Effector CD4-positive, alpha-beta T cell (primary cell): ENCODE measurements around the gene CKAP5.

ENCODE experiments used
- DNase-seq: peaks from one replicate; pipeline ENCODE4 v3.0.0-alpha.2; 2020

The CKAP5 gene

DNA sequence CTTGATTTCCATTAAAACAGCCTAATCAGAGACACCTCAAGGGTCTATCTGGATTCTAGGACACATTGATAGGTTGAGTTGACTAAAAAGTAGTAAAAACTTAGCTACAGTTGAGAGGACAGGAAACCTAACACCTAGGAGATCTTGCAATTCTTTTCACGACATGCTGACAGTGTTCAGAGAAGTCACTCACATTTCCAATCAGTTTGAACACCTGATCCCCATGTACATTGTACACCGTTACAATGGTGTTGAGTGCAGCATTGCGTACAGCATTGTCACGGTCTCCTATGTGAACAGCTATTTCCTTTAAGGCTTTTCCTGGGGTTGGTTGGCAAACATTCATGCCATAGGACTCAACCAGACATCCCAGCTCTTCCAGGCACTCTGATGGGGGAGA is 84.3 kb downstream of the CKAP5 start:
- no peak for DNase-seq

DNA sequence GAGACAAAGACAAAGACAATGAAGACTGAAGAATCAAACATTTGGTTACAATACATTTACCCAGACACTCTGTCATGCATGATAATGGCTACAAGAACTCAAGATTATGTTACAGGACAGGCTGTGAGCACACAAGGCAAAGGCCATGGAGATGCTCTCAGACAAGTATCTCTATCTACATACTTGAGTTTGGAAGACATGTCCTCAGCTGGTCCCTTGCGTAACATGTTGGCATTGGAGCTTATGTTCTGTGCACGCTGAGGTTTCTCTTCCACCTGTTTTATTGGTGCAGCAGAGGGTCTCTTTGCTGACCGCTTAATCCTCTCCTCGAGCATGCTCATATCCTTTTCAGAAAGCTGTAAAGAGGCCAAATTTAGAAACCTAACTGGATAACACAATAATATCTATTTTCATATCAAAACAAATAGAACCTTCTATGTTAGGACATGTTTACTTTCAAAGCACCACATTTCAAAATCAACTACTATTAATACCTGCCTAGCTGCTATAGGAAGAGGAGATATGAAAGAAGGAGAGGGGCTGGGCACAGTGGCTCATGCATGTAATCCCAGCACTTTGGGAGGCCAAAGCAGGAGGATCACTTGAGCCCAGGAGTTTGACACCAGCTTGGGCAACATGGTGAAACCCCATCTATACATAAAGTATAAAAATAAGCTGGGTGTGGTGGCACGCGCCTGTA is 85.5 kb downstream of the CKAP5 start:
- DNase-seq = no peak

DNA sequence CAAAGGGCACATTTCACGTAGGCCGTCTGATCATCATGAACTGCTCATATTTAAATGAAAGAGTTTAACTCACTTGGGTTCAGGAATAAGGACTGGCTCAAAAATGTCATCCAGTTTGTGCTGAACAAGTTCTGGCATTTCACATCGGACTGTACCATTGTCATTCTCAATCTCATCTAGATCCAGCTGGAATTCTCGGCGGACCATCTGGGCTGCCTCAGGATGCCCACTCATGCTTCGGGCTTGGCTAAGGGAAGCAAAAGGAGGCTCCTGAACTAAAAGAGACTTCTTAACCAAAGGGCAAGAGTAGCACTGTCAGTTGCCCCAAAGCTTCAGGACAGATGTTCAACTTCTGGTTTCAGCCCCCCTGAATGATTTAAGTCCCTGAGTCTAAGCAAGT is 86.9 kb downstream of the CKAP5 start:
- DNase-seq = no peak

DNA sequence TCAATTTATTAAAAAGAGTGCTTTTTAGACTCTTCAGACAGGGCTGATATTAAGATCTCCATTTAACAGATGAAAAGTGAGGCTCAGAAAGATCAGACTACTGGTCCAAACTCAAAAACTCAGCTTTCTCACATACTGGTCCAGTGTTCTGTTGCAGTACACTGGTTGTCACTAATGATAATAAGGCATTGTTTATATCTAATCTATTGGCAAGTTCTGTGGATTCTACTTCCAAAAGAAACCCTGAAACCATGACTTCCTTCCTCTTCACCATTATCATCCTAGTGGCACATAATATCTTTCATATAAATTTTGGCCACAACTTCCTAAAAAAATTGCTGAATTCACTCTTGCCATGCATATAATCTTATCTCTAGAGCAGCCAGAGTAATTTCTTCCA is 90.1 kb downstream of the CKAP5 start:
- no peak for DNase-seq

DNA sequence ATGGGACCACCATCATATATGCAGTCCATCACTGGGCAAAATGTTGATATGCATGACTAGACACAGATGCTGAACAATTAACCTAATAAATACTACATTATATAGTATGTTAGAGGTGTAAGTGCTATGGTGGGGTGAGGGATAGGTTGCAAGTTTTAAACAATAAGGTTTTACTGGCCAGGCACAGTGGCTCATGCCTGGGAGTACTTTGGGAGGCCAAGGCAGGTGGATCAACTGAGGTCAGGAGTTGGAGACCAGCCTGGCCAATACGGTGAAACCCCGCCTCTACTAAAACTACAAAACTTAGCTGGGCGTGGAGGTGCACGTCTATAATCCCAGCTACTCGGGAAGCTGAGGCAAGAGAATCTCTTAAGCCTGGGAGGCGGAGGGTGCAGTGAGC is 98.9 kb downstream of the CKAP5 start:
- DNase-seq = no peak

DNA sequence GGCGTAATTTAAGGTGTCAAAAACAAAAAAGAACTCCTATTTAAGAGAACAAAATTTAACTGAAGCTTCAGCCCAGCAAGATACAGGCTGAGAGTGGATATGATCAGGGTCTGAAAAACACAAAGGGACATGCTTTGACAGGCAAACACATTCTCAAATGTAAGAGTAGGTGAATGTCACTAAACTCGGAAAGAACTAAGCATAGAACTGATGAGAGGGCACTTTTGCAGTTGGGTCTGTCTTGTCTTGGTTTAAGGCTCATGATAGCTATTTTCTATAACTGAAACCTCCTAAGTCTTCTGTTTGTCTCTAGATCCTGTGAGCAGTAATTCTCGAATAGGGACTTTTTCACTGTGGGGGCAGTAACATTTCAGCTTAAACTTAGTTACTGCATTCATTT is 100.1 kb downstream of the CKAP5 start:
- DNase-seq = no peak

DNA sequence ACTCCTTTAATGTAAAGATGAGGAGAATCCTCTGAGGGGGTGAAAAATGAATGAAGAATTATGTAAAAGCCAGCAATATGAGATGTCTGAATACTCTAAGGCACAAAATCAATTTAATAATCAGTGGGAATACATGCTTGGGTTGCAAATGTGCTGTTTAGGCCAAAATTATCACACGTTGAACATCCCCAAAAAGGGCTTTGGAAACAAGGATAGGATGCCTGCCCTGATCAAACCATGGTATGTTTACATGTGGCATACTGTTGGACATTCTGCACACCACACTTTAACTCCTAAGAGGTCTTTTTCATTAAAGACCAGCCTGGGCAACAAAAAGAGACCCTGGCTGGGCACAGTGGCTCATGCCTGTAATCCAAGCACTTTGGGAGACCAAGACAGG is 100.8 kb downstream of the CKAP5 start:
- no peak for DNase-seq

DNA sequence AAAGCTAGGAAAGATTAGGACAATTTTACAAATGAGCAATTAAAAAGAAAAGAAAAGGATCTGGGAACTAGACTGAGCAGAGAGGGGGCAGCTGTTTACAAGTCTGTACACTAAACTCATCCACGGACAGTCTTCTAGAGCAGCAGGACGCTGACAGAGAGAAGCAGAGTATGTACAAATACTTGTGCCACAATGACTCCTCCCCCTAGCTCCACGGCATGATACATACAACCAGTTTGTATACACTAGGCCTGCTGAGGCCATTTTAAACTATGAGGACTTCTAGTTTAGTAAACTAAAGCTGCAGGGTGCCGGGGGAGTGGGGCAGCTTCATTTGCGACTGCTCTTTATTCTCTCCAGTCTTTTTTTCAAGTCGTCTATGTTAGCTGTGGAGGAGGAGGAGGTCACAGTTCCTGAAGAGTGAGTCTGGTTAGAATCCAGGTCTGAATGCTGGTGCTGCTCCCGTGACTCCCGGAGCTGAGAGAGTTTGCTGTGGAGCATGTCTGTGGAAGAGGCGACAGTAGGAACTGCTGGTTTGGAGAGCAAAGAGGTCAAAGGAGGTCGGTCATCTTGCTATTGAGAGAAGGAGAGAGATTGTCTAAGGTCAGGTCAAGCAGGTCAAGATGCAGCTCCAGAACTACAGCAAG is 102.3 kb downstream of the CKAP5 start:
- no peak for DNase-seq

DNA sequence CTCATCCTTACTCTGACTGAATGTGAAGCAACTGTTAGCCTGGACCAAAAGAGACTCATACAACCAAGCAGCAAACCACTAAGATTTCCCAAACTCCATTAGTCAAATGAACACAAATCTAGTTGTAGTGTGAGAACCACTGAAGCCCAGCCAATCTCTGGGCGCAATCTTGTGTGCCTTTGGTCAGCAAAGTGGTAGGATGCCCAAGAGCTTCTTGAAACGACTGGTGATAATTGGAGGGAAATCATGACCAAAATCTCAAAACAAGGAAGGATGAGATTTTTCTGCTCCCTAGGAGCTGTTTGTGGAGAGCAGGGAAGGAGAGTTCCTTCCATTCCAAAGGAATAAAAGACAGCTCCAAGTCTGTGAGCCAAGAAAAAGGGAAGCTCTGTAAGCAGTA is 103.0 kb downstream of the CKAP5 start:
- DNase-seq = no peak

DNA sequence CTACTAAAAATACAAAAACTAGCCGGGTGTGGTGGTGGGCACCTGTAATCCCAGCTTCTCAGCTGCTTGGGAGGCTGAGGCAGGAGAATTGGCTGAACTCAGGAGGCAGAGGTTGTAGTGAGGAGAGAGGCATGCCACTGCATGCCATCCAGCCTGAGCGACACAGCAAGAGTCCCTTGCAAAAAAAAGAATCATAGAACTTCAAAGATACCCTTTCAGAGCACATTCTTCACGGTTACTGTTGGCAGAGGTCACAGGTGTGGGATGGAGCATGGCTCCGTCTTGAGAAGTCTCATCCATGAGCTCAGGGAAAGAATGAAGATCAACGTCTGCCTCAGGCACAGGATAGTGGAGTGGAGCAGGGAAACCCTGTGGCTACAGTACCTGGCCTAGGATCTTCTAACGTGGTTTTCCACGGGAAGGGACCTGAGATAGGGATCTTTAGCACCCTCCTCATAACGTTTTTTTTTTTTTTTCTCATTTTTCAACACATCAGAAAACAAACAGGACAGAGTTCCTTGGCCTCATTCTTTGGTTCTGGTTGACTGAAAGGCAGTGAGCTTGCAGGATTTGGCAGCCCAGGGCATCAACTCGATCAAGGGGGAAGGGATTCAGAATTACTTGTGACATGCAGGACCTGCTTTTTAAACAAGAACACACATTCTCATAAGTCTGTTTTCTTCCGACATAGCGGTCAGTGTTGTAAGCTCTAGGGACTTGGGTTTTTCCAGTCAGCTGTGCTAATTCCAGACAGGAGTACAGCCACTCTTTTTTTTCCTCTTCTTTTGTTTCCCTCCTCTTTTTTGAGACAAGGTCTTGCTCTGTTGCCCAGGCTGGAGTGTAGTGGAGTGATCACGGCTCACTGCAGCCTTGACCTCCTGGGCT is 104.2 kb downstream of the CKAP5 start:
- no peak for DNase-seq

DNA sequence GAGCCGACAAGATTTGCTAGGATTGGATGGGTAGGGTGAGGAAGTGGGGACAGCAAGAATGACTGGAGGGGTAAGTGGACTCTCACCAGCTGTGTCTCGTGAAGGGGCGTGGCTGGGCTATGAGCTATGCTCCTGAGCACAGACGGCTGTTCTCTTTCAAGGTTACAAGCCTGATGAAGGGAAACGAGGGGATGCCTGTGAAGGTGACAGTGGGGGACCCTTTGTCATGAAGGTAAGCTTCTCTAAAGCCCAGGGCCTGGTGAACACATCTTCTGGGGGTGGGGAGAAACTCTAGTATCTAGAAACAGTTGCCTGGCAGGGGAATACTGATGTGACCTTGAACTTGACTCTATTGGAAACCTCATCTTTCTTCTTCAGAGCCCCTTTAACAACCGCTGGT is 107.2 kb downstream of the CKAP5 start:
- no peak for DNase-seq

DNA sequence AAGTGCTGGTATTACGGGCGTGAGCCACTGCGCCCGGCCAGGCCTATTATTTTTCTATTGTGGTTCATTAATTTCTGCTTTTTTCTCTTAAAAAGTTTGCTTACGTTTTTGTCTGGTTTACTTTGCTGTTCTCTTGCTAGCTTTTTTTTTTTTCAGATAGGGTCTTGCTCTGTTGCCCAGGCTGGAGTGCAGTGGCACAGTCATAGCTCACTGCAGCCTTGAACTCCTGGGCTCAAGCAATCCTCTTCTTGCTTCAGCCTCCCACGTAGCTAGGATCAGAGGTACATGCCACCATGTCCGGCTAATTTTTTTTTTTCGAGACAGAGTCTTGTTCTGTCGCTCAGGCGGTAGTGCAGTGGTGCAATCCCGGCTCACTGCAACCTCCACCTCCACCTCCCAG is 108.4 kb downstream of the CKAP5 start:
- no peak for DNase-seq

DNA sequence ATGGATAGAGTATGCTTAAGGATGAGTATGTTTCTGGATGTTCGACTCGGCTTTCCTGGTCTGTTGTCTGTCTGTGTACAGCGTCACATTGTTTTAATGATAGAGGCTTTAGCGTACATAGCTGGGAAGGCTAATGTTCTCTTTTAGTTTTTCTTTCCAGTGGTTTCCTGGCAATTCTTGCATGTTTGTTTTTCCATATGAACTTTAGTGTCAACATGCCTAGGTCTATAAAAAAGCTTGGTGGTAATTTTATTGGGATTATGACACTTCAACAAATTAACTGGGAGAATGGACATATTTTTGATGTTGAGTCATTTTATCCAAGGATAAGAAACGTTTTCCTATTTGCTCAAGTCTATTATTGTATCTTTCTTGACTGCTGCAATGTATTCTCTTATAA is 109.5 kb downstream of the CKAP5 start:
- no peak for DNase-seq

DNA sequence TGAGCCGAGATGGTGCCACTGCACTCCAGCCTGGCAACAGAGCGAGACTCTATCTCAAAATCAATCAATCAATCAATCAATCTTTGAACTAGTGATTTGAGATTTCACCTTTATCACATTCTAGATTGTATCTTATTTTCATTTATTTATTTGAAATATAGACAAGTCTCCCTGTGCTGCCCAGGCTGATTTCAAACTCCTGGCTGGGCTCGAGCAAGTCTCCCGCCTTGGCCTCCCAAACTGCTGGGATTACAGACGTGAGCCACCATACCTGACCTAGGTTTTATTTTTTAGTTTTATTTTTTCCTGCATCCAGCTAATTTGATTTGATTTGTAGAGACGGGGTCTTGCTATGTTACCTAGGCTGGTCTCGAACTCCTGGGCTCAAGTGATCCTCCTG is 109.9 kb downstream of the CKAP5 start:
- no peak for DNase-seq

DNA sequence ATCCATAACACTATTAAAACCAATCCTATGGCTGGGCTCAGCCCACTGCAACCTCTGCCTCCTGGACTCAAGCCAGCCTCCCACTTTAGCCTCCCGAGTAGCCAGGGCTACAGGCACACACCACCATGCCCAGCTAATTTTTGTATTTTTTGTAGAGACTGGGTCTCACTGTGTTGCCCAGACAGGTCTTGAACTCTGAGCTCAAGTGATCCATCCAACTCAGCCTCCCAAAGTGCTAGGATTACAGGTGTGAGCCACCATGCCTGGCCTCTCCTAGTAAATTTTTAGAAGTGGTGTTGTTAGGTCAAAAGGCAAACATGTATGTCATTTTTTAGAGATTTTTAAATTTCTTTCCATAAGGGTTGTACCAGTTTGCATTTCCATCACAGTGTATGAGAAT is 112.8 kb downstream of the CKAP5 start:
- DNase-seq = no peak

DNA sequence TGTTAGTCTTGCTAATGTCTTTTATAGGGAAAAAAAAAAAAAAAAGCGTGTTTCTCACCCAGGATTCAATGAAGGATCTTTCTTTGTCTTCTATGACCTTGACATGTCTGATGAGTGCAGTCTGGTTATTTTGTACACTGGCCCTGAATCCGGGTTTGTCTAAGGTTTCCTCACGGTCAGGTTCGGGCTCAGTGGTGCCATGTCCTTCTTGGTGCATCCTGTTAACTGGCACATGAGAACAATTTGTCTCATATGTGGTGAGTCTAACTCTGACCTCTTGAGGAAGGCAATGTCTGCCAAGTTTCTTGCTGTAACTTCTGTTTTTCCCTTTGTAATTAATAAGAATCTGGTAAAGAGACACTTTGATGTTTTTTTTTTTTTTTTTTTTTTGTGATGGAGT is 114.5 kb downstream of the CKAP5 start:
- no peak for DNase-seq

DNA sequence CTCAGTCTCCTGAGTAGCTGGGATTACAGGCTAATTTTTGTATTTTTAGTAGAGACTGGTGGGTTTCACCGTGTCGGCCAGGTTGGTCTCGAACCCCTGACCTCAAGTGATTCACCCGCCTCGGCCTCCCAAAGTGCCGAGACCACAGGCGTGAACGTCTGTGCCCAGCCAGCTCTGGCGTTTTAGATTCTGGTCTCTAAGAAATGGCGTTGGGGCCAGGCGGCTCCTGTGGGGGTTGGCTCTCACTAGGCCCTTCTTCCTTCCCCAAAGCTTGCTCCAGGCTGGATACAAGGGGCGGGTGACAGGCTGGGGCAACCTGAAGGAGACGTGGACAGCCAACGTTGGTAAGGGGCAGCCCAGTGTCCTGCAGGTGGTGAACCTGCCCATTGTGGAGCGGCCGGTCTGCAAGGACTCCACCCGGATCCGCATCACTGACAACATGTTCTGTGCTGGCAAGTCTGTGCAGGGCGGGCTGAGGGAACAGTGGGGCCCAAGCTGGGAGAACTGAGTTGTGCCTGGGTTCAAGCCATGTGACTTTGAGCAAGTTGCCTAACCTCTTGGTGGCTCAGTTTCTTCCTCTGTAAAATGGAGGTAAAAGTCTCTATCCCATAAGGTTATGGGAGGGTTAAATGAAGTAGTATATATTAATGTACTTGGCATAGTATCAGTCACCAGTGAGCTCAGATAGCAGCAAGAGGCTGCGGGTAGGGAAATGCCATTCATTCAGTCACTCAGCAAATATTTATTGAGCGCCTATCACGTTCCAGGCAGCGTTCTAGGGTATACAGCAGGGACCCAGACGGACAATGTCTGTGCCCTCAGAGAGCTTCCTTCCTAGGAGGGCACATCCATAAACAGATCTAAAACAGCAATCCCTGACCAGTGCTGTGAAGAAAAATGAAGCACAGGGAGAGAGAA is 116.7 kb downstream of the CKAP5 start:
- no peak for DNase-seq

DNA sequence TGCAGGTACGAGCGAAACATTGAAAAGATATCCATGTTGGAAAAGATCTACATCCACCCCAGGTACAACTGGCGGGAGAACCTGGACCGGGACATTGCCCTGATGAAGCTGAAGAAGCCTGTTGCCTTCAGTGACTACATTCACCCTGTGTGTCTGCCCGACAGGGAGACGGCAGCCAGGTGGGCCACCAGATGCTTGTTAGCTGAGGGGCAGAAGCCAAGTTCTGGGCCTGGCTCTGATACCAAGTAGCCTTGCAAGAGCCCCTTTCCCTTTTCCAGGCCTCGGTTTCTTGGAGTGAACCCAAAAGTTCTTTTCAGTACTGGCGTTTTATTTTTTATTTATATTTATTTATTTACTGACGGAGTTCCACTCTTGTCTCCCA is 117.4 kb downstream of the CKAP5 start:
- DNase-seq = no peak

DNA sequence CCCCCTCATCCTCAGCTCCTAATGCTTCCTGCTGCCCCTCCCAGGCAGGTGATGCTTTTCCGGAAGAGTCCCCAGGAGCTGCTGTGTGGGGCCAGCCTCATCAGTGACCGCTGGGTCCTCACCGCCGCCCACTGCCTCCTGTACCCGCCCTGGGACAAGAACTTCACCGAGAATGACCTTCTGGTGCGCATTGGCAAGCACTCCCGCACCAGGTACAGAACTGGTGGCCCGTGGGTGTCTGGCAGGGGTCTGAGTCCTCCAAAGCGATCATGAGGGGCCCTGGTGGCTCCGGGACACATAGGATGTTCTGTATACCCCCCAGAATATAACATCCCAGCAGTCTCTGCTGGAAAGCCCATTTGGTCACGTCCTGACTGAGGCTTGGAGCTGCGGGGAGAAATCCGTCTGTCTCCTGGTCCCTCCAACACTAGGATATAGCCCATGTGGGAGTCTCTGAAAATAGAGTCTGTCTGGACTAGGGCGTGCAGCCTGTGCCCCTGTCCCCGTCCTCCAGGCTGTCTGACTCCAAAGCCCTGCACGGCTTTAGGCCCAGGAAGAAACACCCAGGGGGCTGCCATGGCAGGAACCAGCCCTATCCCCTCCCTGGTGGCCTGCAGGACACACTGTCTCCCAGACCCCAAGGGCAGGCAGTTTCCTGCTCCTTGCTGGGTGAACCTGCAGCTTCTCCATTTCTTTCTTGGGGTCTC is 118.0 kb downstream of the CKAP5 start:
- no peak for DNase-seq

DNA sequence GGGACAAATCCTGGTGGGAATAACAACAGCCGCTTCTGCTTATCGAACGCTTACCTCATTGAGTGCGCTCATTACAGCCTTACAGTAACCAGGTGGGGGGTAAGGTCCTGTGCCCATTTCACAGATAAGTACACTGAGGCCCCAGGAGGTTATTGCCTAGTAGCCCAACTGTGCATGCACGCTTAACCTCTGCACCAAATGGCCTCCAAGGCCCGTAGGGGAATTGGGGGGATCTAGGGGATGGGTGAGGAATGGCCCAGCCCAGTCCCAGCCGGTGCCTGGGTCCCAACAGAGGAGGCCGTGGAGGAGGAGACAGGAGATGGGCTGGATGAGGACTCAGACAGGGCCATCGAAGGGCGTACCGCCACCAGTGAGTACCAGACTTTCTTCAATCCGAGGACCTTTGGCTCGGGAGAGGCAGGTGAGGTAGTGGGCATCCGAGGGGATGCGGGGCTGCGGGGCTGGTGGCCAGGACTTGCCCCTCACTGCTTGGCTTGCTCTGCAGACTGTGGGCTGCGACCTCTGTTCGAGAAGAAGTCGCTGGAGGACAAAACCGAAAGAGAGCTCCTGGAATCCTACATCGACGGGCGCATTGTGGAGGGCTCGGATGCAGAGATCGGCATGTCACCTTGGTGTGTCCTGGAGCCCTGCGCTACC is 119.7 kb downstream of the CKAP5 start:
- DNase-seq = no peak

DNA sequence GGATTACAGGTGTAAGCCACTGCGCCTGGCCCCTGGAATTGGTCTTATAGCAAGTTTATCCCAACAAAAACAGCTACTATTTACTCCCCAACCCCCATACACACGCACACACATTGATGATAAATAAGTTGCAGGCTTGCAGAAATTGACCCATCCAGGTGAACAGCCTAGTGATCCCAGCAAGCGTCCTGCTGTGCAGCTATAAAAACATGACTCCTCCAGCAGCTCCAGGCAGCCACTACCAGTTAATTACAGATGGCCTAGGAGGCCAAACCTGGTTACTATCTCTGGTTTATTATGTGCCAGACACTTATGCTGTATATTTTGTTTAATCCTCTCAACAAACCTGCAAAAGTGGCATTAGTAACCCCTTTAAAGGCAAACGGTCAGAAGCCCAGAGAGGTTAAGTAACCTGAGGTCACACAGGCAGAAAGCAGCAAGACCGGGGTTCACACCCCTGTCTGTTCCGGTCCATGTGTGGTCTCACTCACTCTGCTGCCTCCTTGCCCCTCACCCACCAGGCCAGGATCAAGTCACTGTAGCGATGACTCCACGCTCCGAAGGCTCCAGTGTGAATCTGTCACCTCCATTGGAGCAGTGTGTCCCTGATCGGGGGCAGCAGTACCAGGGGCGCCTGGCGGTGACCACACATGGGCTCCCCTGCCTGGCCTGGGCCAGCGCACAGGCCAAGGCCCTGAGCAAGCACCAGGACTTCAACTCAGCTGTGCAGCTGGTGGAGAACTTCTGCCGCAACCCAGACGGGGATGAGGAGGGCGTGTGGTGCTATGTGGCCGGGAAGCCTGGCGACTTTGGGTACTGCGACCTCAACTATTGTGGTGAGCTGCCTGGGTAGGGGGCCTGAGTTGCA is 120.5 kb downstream of the CKAP5 start:
- DNase-seq = no peak
